Heart left ventricle (tissue), 16 donors: ENCODE results near the gene UBR7. TPM values are rescaled to one million over a fixed set of nuclear protein-coding genes. Genes with fewer than 3 reads are reported as not detected.

Experiments used
- ATAC-seq, 4 donors: fragments of 200-7000 bp; cut with Tn5 transposase; one replicate each; pipeline ENCODE4 v1.9.1; 2020 to 2022; ENCODE audit warnings: moderate library complexity in 4 of 4, mild to moderate bottlenecking in 3 of 4, moderate number of reproducible peaks in 1 of 4
- DNase-seq, 5 donors: peaks; one replicate each; pipeline ENCODE4 v3.0.0-alpha.2; 2020
- H3K27ac ChIP-seq, 12 donors: fragments of 200-600 bp; sonication (generic) in 4 of 12; one replicate each; pipeline versions ENCODE4 v1.5.0 to v1.8.0; 2016 to 2022; ENCODE audit warnings: mild to moderate bottlenecking in 2 of 12
- H3K27me3 ChIP-seq, 9 donors: fragments of 200-600 bp; sonication (generic) in 2 of 9; one replicate each; pipeline versions ENCODE4 v1.5.1 to v1.8.0; 2016 to 2022; ENCODE audit warnings: mild to moderate bottlenecking in 3 of 9
- H3K36me3 ChIP-seq, 9 donors: fragments of 200-600 bp; sonication (generic) in 2 of 9; one replicate each; pipeline versions ENCODE4 v1.5.0 to v1.8.0; 2018 to 2022; ENCODE audit warnings: mild to moderate bottlenecking in 2 of 9
- H3K4me1 ChIP-seq, 12 donors: fragments of 200-600 bp; sonication (generic) in 4 of 12; one replicate each; pipeline versions ENCODE4 v1.5.0 to v1.8.0; 2016 to 2022; ENCODE audit warnings: mild to moderate bottlenecking in 3 of 12
- H3K4me3 ChIP-seq, 12 donors: fragments of 200-600 bp; sonication (generic) in 4 of 12; one replicate each; pipeline versions ENCODE4 v1.5.0 to v1.8.0; 2017 to 2022; ENCODE audit warnings: mild to moderate bottlenecking in 9 of 12, moderate library complexity in 4 of 12
- H3K9me3 ChIP-seq, 12 donors: fragments of 200-600 bp; sonication (generic) in 4 of 12; one replicate each; pipeline versions ENCODE4 v1.5.0 to v1.8.0; 2016 to 2022; ENCODE audit warnings: mild to moderate bottlenecking in 1 of 12
- POLR2A ChIP-seq, 2 donors: fragments of 450-650 bp; IDR thresholded peaks; one replicate each; pipeline ENCODE4 v1.6.1; 2017; ENCODE audit warnings: antibody characterized with exemption in 2 of 2, mild to moderate bottlenecking in 2 of 2, moderate library complexity in 2 of 2
- WGBS, 4 donors: extraction: QIAGEN DNeasy Blood & Tissue Kit in 2 of 4; methylation state at CpG; one replicate each; pipeline versions ENCODE4 v1.1.5 to v1.1.7; 2013 to 2018; 5-methylcytosine and 5-hydroxymethylcytosine counted together
- intact Hi-C, 10 donors: fragments of 100-400 bp; cut with DNase I; formaldehyde crosslinking; loops; one replicate each; pipeline versions ENCODE4 v1.11.1 to v1.14.2; 2022
- polyA plus RNA-seq, 2 donors: library from polyadenylated mRNA; stranded (reverse); fragments of 200-250 nt; gene quantifications; one replicate each; pipeline ENCODE4 v1.2.3, GENCODE V29; 2013
- total RNA-seq, 9 donors: library from RNA; depleted of rRNA in 2 of 9; stranded (reverse); fragments of >200 nt in 2 of 9; fragmentation: NEBNext Ultra II Directional in 3 of 9; extraction: Animal tissue kit (Norgen Biotek cat#: 25700) in 3 of 9; gene quantifications; one replicate each; pipeline versions ENCODE4 v1.1.0 to v1.2.4, GENCODE V29; 2016 to 2023
- TF ChIP-seq, protein P1 (sequence below), 12 donors: fragments of 200-600 bp; sonication (generic) in 4 of 12; IDR thresholded peaks; one replicate each; pipeline versions ENCODE4 v1.5.0 to v1.8.0; 2018 to 2022; ENCODE audit warnings: antibody characterized with exemption in 12 of 12, mild to moderate bottlenecking in 5 of 12
- donor health status: ischemic (EF 13 %, LVEDD 7.1; RV severe dilation, severe dysfunction).
- donor health status: healthy with polysubstance abuse.
- donor health status: DM: no; HTN: yes; CAD: no.
- donor health status: DM: no; HTN: no; CAD: no.
- donor health status: ischemic (EF 25% LVEDD 6.9; RV normal size, moderate dysfunction).
- donor health status: ischemic (EF 25% LVEDD 5.7; RV mildly dilated, moderate dysfunction).
- donor health status: healthy.
- donor health status: DM: yes; HTN: yes; CAD: no.
- donor health status: ischemic (EF 35%, LVEDD 5.7; RV mildly dilated, moderate dysfunction).
- donor health status: nonischemic (EF 11% LVEDD 7.7; RV severe dilation, severe dysfunction).
- donor health status: DM: yes; HTN: yes; CAD: no.
- donor health status: PGD.
- donor health status: ischemic (EF 29% LVEDD 5.4; RV normal size, mild dysfunction).
- donor health status: nonischemic (EF 23%, LVEDD 6.1; RV moderate dilation, normal function).

UBR7 gene
- total and polyA plus RNA-seq, 11 donors, result 9.4 to 39.6 (median 23.3) TPM

DNA sequence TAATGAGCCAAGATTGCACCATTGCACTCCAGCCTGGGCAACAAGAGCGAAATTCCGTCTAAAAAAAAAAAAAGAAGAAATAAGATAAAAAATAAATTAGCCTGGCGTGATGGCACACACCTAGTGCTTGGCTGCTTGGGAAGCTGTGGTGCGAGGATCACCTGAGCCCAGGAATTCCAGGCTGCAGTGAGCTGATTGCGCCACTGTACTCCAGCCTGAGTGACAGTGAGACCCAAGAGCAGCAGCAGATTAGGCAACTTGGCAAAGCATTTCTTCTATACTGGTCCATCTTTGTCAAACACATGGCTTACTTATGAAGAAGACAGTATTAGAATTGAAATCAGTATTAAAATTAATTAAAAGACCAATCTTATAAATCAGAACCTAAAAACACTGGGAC lies 6.5 kb upstream of the UBR7 start:
- H3K9me3 ChIP-seq, result no peaks in the 10 kb centered on the region
- ATAC-seq (no peak), DNase-seq (no peak)
- H3K27ac ChIP-seq, result no peak overlapping the region
- peaks cover 0 to 15% (median 0%) of the 10 kb centered on the region in 9 donors for H3K36me3 ChIP-seq
- peaks cover 0 to 12% (median 2%) of the 10 kb centered on the region in 12 donors for H3K4me1 ChIP-seq
- WGBS, 4 donors, result 81 to 96% (median 92%) methylated on average over 5 of the region's 5 CpGs
- H3K4me3 ChIP-seq, result no peak overlapping the region
- TF ChIP-seq, protein P1, sequence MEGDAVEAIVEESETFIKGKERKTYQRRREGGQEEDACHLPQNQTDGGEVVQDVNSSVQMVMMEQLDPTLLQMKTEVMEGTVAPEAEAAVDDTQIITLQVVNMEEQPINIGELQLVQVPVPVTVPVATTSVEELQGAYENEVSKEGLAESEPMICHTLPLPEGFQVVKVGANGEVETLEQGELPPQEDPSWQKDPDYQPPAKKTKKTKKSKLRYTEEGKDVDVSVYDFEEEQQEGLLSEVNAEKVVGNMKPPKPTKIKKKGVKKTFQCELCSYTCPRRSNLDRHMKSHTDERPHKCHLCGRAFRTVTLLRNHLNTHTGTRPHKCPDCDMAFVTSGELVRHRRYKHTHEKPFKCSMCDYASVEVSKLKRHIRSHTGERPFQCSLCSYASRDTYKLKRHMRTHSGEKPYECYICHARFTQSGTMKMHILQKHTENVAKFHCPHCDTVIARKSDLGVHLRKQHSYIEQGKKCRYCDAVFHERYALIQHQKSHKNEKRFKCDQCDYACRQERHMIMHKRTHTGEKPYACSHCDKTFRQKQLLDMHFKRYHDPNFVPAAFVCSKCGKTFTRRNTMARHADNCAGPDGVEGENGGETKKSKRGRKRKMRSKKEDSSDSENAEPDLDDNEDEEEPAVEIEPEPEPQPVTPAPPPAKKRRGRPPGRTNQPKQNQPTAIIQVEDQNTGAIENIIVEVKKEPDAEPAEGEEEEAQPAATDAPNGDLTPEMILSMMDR (IDR thresholded peaks at IDR 0.05), result no peak
- no peak for TF ChIP-seq POLR2A (IDR thresholded peaks at IDR 0.05)
- intact Hi-C loops, result loop anchor here in 4 of 10 donors (10.0 kb wide), 3 partner anchors 134 to 824 kb away; partner anchors contain the start of genes BTBD7 (in 1 of the 4) and OTUB2 (in 1 of the 4)
- H3K27me3 ChIP-seq, result no peaks in the 10 kb centered on the region

DNA sequence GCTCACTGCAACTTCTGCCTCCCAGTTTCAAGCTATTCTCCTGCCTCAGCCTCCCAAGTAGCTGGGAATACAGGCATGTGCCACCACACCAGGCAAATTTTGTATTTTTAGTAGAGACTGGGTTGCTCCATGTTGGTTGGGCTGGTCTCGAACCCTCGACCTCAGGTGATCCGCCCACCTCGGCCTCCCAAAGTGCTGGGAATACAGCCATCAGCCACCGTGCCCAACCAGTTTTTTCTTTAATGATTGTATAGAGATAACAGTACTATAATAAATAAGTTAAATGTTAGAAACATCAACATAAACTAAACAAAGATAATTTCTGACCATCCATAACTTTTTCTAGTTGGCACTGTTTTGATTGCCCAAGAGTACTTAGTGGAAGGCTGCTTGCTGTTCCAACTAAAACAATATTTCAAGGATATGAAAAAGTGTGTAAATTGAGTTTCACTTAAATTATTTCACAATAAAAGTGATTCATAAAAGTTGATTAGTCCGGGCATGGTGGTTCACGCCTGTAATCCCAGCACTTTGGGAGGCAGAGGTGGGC lies 5.8 kb upstream of the UBR7 start:
- intact Hi-C loops, result loop anchor here in 4 of 10 donors (10.0 kb wide), 3 partner anchors 134 to 824 kb away; partner anchors contain the start of genes BTBD7 (in 1 of the 4) and OTUB2 (in 1 of the 4)

DNA sequence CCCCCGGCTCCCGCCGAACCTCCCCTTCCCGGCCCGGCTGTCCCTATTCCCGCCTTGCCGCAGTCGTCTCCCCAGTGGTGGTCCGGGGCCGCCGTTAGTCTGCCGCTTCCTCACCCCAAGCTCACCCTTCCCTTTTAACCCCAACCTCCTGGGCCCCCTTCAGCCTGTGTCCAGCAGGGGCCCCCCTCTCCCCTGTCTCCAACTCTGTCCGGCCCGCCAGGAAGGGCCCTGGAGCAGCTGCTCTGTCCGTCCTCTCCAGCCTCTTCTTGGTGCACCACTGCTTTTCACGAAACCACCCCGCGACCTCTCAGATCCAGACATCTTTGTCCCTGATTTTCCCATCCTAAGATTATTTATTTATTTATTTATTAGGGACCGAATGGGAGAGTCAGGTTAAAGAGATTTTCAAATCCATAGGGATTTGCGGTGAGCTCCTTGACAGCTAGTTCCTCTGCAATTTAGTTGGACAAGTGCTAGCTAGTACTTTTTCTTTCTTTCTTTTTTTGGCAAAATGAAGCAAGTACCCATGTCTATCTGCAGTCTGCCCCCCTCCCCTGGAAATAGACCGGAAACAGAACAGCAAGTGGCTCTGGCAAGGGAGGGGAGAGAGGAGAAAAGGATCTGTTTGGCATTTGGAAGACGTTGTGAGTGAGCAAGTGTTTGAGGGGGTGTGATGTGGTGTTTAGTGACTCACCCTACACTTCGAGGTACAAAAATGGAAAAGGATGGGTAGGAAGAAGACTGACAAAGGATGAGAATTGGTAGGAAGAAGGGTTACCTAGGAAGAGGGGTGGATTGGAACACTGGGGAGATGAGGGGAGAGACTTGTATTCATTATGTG lies 632 bp downstream of the UBR7 start:
- TF ChIP-seq, protein P1 (IDR thresholded peaks at IDR 0.05), result peak in 9 of 12 donors; percentile 16 to 54 (median 40)
- TF ChIP-seq POLR2A (IDR thresholded peaks at IDR 0.05), result no peak
- Histone ChIP-seq H3K27me3 (no peaks in the 10 kb centered on the region), H3K27ac (peak overlapping the region; percentile 56 to 93 (median 88)), H3K4me3 (peak overlapping the region; percentile 63 to 97 (median 86)), H3K36me3 (peaks cover 0 to 29% (median 23%) of the 10 kb centered on the region in 9 donors), H3K9me3 (no peaks in the 10 kb centered on the region), H3K4me1 (peaks cover 7 to 46% (median 26%) of the 10 kb centered on the region in 12 donors)
- peak; percentile 57 to 84 (median 66) for DNase-seq
- WGBS, 4 donors, result 0 to 1% (median 1%) methylated on average over 21 to 23 of the region's 23 CpGs
- ATAC-seq, result peak; percentile 70 to 82 (median 77)
- intact Hi-C loops, result loop anchor here in 6 of 10 donors (1.0 to 10.0 kb wide), 7 partner anchors 23 to 817 kb away; partner anchors contain the start of genes MOAP1 (in 5 of the 6), BTBD7 (in 4 of the 6), LYSET (in 3 of the 6) and OTUB2 (in 1 of the 6)

More for the DNA sequence above, 5.8 kb upstream of the UBR7 start:
- peaks cover 0 to 15% (median 0%) of the 10 kb centered on the region in 9 donors for H3K36me3 ChIP-seq
- 87 to 94% (median 88%) methylated on average over 7 of the region's 7 CpGs for WGBS, 4 donors
- no peaks in the 10 kb centered on the region for H3K27me3 ChIP-seq
- peaks cover 0 to 19% (median 9%) of the 10 kb centered on the region in 12 donors for H3K4me1 ChIP-seq
- ATAC-seq (no peak), DNase-seq (no peak)
- TF ChIP-seq, protein P1 (IDR thresholded peaks at IDR 0.05), result no peak
- TF ChIP-seq POLR2A (IDR thresholded peaks at IDR 0.05), result no peak
- H3K4me3 ChIP-seq, result no peak overlapping the region
- H3K27ac ChIP-seq, result no peak overlapping the region
- H3K9me3 ChIP-seq, result no peaks in the 10 kb centered on the region

DNA sequence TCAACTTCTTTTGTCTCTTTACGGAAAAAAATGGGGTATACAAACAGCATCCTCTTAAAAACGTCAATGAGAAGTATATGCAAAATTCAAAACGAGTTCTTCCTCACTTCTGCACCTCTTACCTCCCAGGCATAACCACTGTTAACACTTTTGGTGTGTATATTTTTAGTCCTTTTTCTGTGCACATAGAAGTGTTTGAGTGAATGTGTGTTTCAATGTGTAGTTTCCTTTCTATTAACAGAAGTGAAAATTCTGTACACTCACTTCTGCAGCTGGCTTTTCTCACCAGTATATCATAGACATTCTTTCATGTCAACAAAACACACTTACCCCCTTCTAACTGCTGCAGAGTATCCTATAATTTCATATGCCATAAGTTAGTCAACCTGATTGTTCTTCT lies 5.4 kb downstream of the UBR7 start:
- TF ChIP-seq, protein P1 (IDR thresholded peaks at IDR 0.05), result no peak
- no peak for TF ChIP-seq POLR2A (IDR thresholded peaks at IDR 0.05)
- ATAC-seq (no peak), DNase-seq (no peak)
- Histone ChIP-seq H3K4me3 (no peak overlapping the region), H3K36me3 (peaks cover 0 to 76% (median 71%) of the 10 kb centered on the region in 9 donors), H3K27ac (no peak overlapping the region), H3K4me1 (peaks cover 0 to 25% (median 14%) of the 10 kb centered on the region in 12 donors), H3K9me3 (no peaks in the 10 kb centered on the region), H3K27me3 (no peaks in the 10 kb centered on the region)
- WGBS, 4 donors, result 43 to 63% (median 58%) methylated on average over 3 of the region's 3 CpGs
- intact Hi-C loops, result loop anchor here in 2 of 10 donors (10.0 kb wide), 2 partner anchors 322 to 402 kb away; no protein-coding TSS in a partner anchor
